DMS53 treated with DMSO at 0.1 percent for 48 hours (cell line): ENCODE data around the gene NBPF3.
"Not testable (repeated sequence)": the region's sequence is repeated elsewhere in the genome, so short reads cannot be mapped to it uniquely, and the experiment has no call there.

Experiments
- DNase-seq: peaks from one replicate; lab custom pipeline; 2025; ENCODE audit not compliant: unreplicated experiment; lab: John Stamatoyannopoulos, UW

NBPF3 gene, protein sequence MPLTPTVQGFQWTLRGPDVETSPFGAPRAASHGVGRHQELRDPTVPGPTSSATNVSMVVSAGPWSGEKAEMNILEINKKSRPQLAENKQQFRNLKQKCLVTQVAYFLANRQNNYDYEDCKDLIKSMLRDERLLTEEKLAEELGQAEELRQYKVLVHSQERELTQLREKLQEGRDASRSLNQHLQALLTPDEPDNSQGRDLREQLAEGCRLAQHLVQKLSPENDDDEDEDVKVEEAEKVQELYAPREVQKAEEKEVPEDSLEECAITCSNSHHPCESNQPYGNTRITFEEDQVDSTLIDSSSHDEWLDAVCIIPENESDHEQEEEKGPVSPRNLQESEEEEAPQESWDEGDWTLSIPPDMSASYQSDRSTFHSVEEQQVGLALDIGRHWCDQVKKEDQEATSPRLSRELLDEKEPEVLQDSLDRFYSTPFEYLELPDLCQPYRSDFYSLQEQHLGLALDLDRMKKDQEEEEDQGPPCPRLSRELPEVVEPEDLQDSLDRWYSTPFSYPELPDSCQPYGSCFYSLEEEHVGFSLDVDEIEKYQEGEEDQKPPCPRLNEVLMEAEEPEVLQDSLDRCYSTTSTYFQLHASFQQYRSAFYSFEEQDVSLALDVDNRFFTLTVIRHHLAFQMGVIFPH

DNA sequence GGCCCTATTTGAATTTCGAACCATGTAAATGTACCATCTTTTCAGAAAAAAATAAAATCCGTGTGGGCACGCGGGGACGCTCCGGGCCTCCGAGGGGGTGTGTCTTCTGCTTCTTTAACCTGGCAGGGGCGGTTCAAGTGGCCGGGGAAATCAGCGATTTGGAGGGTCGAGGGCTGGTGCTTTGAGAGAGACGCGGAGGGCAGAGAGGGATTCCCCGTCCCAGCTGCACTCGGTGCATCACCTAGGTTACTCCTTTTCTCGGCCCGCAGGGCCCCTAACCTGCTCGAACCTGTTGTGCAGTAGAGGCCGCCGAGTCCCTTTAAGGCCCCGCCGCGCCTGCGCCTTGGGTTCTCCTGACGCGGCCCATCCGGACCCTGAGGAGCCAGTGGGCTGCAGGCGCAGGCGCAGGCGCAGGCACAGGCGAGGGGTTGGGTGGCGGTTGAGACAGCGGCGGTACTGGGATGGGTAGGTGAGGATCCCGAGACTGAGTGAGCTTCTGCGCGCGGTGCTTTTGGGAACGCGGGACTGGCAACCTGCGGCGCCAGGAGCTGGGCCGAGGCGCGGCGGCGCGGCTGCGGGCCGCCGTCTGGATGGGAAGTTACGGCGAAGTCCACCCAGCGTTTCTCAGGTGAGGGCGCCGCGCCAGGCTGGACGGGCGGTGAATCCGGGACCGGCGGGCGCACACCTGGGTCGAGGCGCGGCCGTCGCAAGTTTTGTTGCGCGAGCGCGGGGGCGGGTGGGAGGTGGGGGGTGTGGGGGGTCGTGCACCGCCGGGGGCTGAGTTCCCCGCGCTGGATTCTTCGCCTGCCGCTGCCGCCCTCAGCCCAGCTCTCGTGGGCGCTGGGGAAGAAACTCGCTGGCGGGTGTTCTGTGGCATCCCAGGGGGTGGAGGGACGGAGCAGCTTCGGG lies at the start of gene NBPF3:
TSS of gene NBPF3 (plus strand) at position 417 of the 909 bp plus-strand sequence. CDS start 4,950 bp downstream, outside the sequence.
- peak; percentile 84 for DNase-seq

DNA sequence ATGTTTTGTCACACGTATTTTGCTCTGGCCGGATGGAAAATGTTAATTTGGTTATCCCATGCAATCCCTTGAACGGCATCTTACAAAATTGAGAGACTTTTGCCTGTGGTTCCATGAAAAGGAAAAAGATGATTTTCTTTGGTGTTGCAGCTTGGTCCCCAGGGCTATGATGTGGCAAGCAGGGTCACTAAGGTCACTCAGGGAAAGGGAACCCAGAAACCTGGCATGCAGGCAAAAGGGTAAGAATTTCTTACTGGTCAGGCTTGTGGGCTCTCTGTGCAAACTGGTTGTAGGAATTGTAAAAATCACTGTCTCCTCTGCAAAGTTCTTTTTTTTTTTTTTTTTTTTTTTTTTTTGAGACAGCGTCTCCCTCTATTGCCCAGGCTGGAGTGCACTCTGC lies 48.4 kb upstream of the NBPF3 start:
- no peak for DNase-seq

DNA sequence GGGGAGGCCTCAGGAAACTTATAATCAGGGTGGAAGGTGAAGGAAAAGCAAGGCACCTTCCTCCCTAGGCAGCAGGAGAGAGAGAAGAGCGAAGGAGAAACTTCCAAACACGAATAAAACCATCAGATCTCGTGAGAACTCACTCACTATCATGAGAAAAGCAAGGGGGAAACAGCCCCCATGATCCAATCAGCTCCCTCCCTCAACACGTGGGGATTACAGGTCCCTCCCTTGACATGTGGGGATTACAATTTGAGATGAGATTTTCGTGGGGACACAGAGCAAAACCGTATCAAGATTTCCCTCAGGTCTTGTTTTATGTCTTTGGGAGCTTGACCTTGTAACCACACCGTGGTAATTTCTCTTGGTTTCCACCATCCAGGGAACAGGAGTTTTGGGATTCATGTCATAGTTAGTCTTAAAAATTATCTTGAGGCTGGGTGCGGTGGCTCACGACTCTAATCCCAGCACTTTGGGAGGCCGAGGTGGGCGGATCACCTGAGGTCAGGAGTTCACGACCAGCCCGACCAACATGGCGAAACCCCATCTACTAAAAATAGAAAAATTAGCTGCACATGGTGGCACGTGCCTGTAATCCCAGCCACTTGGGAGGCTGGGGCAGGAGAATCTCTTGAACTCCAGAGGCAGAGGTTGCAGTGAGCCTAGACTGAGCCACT lies 47.2 kb upstream of the NBPF3 start:
- DNase-seq: no peak

DNA sequence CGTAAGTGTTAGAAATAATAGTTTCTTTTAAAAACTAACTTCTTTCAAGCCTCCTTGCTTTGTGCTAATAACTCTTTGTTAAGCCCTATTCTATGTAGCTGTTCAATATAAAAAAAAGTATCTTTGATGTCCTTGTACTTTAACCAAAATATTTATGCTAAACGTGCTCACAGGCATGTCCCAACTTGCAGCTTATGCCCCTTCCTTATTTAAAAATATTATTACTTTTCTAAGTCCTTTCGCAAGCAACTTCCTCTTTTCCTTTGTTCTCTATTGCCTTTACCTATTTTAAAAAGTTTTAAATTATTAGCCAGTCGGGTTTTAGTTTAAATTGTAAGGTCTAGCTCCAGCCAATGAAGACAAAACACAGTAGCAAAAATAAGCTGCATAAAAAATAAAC lies 43.4 kb upstream of the NBPF3 start:
- DNase-seq: no peak

DNA sequence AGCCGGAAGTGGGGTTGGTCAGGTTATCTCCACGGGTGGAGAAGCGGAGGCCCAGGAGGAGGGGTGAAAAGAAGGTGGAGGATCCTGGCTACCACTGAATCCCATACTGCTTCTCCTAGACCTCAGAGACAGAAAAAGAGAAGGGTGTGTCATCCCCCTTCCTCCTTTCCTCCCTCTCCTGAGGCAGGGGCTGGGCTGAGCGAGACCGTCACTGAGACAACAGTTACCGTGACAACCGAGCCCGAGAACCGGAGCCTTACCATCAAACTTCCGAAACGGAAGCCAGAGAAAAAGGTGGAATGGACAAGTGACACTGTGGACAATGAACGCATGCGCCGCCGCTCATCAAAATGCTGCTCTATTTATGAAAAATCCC lies 42.1 kb upstream of the NBPF3 start:
- DNase-seq: no peak

DNA sequence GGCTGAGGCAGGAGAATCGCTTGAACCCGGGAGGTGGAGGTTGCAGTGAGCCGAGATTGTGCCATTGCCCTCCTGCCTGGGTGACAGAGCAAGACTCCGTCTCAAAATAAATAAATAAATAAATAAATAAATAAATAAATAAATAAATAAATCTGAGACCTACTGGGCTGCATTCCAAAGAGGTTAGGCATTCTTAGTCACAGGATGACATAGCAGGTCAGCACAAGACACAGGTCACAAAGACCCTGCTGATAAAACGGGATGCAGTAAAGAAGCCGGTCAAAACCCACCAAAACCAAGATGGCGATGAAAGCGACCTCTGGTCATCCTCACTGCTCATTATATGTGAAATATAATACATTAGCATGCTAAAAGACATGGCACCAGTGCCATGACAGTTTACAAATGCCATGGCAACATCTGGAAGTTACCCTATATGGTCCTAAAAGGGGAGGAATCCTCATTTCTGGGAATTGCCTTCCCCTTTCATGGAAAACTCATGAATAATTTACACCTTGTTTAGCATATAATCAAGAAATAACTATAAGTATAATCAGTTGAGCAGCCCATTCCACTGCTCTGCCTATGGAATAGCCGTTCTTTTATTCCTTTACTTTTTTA lies 38.1 kb upstream of the NBPF3 start:
- DNase-seq: not testable (repeated sequence)

DNA sequence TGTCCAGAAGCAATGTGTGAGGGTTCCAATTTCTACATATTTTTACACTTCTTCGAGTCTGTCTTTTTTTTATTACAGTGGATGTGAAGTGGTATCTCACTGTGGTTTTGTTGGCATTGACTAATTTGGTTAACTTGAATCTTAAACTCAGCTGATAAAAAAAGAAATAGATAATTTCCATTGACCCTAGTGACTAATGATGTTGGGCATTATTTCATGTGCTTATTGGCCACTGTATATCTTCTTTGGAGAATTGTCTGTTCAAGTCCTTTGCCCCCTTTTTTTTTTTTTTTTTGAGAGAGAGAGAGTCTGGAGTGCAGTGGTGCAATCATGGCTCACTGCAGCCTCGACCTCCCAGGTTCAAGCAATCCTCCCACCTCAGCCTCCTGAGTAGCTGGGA lies 33.3 kb upstream of the NBPF3 start:
- no peak for DNase-seq

DNA sequence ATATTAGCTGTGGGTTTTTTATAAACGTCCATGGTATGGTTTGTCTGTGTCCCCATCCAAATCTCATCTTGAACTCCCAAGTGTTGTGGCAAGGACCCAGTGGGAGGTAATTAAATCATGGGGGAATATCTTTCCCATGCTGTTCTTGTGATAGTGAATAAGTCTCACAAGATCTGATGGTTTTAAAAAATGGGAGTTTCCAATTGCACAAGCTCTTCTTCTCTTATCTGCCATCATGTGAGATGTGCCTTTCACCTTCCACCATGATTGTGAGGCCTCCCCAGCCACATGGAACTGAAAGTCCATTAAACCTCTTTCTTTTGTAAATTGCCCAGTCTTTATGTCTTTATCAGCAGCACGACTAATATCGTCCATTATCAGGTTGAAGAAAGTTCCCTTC lies 30.0 kb upstream of the NBPF3 start:
- not testable (repeated sequence) for DNase-seq

DNA sequence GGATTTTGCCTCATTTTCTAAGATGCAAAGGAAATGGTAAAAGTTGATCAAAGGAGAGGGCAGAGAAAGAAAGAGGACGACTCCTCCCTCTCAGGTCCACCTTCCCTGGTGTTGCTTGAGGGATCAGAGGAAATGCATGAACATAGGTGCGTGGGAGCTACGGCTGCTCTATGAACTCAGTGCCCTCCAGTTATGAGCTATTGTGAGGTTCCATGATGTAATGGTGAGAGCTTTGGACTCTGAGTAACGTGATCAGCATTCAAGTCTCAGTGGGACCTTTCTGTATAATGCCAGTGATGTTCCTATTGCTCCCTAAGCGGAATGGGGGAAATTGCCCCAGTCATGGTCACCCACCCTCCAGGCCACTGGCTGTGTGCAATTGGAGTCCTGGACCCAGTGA lies 25.9 kb upstream of the NBPF3 start:
- DNase-seq: no peak

DNA sequence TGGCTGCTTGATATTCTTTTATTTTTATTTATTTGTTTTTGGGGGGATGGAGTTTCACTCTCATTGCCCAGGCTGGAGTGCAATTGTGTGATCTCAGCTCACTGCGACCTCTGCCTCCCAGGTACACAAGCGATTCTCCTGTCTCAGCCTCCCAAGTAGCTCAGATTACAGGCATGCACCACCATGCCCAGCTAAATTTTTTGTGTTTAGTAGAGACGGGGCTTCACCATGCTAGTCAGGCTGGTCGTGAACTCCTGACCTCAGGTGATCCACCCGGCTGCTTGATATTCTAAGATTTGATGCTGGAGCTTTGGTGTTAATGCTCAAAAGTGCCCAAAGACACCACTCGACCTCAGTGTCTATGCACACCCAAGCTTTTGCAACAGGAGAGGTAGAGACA lies 19.6 kb upstream of the NBPF3 start:
- DNase-seq: not testable (repeated sequence)

DNA sequence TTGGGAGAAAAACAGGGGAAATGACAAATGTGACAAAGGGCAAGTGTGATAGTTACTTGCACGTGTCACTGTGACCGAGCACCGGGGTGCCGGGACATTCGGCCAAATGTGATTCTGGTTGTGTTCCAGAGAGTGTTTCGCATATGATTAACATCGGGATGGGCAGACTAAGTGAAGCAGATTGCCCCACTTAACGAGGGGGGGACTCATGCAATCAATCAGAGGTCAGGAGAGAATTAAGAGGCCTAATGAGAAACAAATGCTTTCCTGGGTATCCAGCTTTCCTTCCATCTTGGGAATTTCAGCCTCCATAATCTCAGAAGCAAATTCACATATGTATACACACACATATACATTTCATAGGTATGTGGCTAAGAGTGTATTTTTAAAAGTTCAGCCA lies 18.6 kb upstream of the NBPF3 start:
- DNase-seq: not testable (repeated sequence)

DNA sequence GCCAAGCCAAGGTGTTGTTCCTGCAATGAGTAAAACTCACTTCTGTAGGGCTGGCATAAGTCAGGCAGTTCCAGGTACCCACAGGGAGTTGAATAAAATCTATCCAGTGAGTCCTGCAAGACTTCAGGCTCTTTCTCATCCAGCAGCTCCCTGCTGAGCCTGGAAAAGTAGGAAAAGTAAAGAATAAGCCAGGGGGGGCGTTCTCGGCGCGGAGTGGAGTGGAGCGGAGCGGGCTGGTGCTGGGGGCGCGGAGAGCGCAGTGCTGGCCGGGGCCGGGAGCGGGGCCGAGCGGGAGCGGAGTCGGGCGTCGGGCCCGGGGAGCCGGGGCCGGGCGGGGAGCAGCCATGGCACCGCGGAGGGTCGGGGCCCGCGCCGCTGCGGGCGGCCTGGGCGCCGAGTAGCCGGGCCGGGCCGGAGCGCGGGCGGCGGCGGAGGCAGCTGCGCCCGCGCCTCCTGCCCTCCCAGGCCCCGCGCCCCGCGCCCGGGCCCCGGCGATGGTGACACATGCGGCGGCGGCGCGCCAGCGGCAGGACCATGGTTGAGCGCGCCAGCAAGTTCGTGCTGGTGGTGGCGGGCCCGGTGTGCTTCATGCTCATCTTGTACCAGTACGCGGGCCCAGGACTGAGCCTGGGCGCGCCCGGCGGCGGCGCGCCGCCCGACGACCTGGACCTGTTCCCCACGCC lies 12.0 kb upstream of the NBPF3 start:
- DNase-seq: not testable (repeated sequence)

DNA sequence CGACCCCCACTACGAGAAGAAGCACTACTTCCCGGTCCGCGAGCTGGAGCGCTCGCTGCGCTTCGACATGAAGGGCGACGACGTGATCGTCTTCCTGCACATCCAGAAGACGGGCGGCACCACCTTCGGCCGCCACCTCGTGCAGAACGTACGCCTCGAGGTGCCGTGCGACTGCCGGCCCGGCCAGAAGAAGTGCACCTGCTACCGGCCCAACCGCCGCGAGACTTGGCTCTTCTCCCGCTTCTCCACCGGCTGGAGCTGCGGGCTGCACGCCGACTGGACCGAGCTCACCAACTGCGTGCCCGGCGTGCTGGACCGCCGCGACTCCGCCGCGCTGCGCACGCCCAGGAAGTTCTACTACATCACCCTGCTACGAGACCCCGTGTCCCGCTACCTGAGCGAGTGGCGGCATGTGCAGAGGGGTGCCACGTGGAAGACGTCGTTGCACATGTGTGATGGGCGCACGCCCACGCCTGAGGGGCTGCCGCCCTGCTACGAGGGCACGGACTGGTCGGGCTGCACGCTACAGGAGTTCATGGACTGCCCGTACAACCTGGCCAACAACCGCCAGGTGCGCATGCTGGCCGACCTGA lies 11.4 kb upstream of the NBPF3 start:
- not testable (repeated sequence) for DNase-seq

DNA sequence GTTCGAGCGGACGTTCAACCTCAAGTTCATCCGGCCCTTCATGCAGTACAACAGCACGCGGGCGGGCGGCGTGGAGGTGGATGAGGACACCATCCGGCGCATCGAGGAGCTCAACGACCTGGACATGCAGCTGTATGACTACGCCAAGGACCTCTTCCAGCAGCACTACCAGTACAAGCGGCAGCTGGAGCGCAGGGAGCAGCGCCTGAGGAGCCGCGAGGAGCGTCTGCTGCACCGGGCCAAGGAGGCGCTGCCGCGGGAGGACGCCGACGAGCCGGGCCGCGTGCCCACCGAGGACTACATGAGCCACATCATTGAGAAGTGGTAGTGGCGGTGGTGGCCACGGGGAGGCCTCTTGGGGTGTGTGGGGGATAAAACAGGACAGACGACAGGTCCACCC lies 10.7 kb upstream of the NBPF3 start:
- not testable (repeated sequence) for DNase-seq

DNA sequence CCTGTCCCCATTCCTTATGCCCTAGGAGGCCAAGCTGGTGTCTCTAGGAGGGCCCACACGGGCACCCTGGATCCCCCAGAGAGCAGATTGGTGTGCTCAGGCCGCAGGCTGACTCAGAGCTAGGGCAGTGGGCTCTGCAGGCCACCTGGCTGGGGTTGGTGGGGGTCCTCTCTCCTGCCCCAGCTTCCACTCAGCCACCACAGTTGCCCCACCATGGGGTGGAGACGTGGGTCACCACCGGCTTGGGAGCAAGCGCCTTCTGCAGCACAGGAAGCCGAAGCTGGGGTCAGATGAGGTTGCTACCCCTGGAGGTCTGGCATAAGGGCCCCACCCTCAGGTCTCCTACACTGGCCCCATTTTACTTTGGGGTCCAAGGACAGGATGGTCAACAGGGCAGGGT lies 9.1 kb upstream of the NBPF3 start:
- not testable (repeated sequence) for DNase-seq

DNA sequence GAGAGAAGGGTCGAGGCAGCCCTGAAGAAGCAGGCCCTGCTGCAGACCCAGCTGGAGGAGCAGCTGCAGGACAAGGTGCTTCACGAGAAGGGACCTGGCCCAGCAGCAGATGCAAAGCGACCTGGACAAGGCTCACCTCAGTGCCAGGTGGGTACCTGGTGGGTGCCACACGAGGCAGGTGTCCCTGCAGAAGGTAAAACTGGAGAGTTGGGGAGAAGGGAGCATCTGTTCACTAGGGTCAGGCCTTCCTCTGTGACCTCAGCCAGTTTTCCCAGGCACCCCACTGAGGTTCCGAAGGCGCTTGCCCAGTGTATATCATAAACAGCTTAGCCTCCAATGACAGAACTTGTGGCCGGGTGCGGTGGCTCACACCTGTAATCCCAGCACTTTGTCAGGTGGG lies 5.5 kb upstream of the NBPF3 start:
- no peak for DNase-seq

DNA sequence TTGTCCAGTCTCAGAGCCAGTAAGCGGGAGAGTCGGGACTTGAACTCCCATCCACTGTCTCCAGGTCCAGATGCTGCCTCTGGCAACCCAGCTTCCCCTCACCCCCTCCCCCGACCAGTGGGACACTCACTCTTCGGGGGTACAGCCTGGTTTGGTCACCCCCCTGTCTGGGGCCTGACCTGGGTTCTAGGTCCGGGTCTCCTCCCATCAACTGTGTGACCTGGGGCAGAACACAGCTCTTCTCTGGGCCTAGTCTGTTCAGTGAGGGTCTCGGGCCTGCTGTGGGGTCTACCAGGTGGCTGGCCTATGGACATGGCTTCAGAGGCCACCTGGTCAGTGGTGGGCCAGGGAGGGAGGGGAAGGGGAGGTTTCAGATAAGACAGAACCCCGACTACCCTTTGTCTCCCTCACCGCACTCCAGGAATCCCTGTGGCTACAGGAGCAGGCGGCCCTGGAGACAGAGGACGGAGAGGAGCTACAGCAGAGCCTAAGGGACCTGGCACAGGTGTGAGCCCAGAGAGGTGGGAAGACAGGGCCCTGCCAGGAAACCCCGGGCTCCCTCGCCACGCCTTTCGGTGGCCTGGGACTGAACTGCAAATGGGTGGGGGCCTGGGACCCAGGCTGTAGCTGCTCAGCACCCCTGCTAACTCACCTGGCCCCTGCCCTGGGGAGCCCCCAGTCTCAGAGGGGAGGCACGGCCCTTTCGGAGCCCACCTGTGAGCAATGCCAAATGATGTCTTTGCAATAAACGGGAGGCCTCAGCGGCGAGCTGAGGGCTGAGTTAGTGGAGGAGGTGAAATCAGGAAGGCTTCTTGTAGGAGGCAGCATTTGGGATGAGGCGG lies 4.1 kb upstream of the NBPF3 start:
- no peak for DNase-seq

DNA sequence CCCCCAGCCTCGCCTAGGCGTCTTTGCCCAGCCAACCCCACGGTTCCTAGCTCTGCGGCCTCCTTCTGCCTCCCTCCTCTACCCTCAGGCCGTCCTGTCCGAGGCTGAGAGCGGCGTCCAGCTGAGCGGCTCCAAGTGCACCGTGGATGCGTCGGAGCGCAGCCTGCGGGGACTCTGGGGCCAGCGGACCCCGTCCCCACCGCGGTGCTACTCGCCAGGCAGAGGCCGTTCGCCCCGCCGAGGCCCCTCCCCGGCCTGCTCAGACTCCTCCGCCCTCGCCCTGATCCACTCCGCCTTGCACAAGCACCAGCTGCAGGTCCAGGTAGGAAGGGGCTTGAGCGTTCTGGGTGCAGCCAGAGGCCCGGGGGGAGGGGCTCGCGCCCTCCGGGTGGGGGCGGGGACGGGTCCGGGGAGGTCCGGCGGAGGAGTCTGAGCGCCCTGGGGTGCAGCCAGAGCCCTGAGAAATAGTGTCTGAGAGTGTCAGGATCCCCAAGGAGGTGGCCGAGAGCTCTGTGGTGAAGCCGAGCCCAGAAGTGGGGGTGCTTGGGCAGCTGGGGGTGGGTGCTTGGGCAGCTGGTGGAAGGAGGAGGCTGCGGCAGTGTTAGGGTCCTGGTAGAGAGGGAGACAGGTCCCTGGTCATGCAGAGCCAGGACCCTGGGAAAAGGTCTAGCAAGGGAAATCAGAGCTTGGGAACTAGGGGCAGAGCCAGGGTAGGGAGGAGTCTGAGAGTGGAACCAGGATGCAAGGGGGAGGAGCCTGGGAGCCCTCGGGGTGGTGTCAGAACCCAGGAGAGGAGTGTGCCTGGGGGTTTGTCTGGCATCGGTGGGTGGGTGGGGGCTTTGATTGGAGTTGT lies 3.2 kb upstream of the NBPF3 start:
- DNase-seq: peak; percentile 36
